Large intestine (tissue), 3 donors: Measurements from ENCODE around the gene ITPRIPL2. TPM values are rescaled to one million over a fixed set of nuclear protein-coding genes. Genes with fewer than 3 reads are reported as not detected.

ENCODE experiments used
- DNase-seq, 2 donors: peaks; one replicate each; pipeline versions ENCODE4 v3.0.0 to v3.0.0-alpha.2; 2013
- H3K27ac ChIP-seq: one replicate; pipeline ENCODE4 v1.5.1; 2013; ENCODE audit warnings: low read length
- H3K27me3 ChIP-seq: 2 replicates; pipeline ENCODE4 v1.6.1; 2013; ENCODE audit warnings: low read length; ENCODE audit not compliant: control insufficient read depth, insufficient read depth
- H3K36me3 ChIP-seq: 2 replicates; pipeline ENCODE4 v1.6.1; 2013; ENCODE audit warnings: low read length; ENCODE audit not compliant: control insufficient read depth, insufficient read depth
- H3K4me1 ChIP-seq: one replicate; pipeline ENCODE4 v1.6.1; 2013; ENCODE audit warnings: low read length; ENCODE audit not compliant: control insufficient read depth, insufficient read depth
- H3K4me3 ChIP-seq: one replicate; pipeline ENCODE4 v1.5.1; 2013; ENCODE audit warnings: low read length
- H3K9me3 ChIP-seq: one replicate; pipeline ENCODE4 v1.6.1; 2013; ENCODE audit warnings: mild to moderate bottlenecking, low read depth, low read length, moderate library complexity; ENCODE audit not compliant: control insufficient read depth
- WGBS: methylation state at CpG from one replicate; pipeline ENCODE4 v1.1.5; 2013; ENCODE audit warnings: low lambda C conversion rate; ENCODE audit not compliant: insufficient coverage; 5-methylcytosine and 5-hydroxymethylcytosine counted together
- polyA plus RNA-seq: library from polyadenylated mRNA; unstranded; fragments of 120-200 nt; gene quantifications from one replicate; pipeline ENCODE4 v1.2.1, GENCODE V29; 2013

Gene ITPRIPL2
- polyA plus RNA-seq, 1 donor: 8.6 TPM

DNA sequence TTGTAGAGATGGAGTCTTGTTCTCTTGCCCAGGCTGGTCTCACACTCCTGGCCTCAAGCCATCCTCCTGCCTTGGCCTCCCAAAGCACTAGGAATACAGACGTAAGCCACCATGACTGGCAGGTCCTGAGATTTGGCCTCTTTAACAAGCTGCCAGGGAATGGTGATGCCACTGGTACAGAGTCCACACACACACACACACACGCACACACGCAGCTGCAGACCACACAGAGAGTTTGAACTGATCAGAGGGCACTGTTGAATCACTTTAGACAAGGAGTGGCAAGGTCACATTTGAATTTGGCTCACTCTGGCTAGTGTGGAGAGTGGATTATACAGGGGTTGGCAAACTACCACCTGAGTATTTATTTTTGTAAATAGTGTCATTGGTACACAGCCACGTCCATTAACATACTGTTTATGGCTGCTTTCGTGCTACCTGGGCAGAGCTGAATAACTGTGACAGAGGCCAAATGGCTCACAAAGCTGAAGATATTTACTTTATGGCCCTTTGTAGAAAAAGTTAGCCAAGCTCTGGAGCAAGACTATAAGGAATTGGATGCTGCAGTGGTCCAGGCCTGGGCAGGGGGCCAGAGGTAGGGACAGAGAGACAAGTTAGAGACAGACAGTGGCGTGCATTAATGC lies 9.9 kb downstream of the ITPRIPL2 start:
- Histone ChIP-seq H3K27ac (no peak overlapping the region), H3K36me3 (peaks cover 2% of the 10 kb centered on the region), H3K27me3 (no peaks in the 10 kb centered on the region), H3K4me3 (no peak overlapping the region), H3K9me3 (peaks cover 4% of the 10 kb centered on the region), H3K4me1 (no peaks in the 10 kb centered on the region)
- no CpG with 5 or more reads among the region's 6 CpGs for WGBS
- peak; percentile 71 to 82 for DNase-seq

- no peaks in the 10 kb centered on the region for H3K27me3 ChIP-seq
- no peak overlapping the region for H3K27ac ChIP-seq
- DNase-seq: no peak
- no peaks in the 10 kb centered on the region for H3K36me3 ChIP-seq
- no peak overlapping the region for H3K4me3 ChIP-seq
- H3K4me1 ChIP-seq: peaks cover 3% of the 10 kb centered on the region
- peaks cover 4% of the 10 kb centered on the region for H3K9me3 ChIP-seq
These were observed 12.5 kb downstream of the ITPRIPL2 start for GRCh38 chr16:19126300-19126699.

GRCh38 chr16:19127205-19127604 lies 13.4 kb downstream of the ITPRIPL2 start:
- Histone ChIP-seq H3K9me3 (peaks cover 4% of the 10 kb centered on the region), H3K4me1 (peaks cover 12% of the 10 kb centered on the region), H3K4me3 (no peak overlapping the region), H3K36me3 (no peaks in the 10 kb centered on the region), H3K27me3 (no peaks in the 10 kb centered on the region), H3K27ac (no peak overlapping the region)
- WGBS: no CpG with 5 or more reads among the region's 3 CpGs
- DNase-seq: no peak

DNA sequence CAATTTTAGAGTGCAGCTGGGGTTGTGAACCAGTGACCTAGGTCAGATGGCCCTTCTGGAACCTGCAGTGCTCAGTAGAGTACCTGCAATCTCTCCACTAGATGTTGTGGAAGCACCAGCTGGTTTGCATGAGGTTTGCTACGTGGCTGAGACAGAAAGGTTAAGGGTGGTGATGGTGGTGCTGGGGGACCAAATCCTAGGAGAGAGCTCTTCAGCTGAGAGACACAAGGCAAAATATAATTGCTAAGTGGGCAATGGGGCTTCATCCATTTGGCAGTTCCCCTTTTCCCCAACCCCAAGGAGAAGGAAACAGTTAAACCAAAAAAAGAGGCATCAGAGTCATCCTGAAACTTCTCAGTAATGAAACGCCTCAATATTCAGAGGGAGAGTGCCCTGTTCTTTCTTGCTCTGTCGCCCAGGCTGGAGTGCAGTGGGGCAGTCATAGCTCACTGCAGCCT lies 13.9 kb downstream of the ITPRIPL2 start:
- Histone ChIP-seq H3K36me3 (no peaks in the 10 kb centered on the region), H3K4me3 (no peak overlapping the region), H3K27me3 (no peaks in the 10 kb centered on the region), H3K4me1 (peaks cover 12% of the 10 kb centered on the region), H3K27ac (no peak overlapping the region), H3K9me3 (peaks cover 4% of the 10 kb centered on the region)
- DNase-seq: no peak
- no CpG with 5 or more reads among the region's 3 CpGs for WGBS

DNA sequence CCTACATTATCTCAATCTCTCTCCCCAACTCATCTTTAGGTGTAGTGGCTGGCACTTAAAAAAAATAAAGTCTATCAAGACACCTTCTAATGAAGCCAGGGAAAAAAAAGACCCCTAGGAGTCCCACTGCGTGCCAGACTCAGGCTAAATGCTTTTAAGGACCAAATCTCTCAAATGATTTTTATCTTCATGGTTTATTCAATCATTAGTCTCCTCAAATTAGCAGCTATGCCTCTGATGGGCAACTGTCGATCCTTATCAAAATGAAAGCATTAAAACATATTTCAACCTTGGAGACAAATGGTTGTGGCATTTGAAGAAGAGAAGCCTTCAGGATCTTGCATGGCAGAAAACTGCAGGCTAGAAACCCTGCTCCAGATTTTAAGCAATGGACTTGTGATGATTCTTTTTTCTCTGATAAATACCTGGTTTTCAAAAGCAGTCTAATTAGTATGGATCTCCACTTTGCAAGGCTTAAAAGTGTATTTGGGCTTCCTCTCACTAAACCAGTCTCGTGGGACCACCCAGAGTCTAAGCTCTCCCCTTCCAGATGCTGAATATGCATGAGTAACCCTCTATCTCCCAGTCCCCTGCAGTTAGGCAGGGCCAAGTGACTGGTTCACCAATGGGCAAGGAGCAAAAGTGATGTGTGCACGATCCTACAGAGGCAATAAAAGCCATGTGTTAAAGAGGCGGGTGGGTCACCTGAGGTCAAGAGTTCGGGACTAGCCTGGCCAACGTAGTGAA lies 14.9 kb downstream of the ITPRIPL2 start:
- Histone ChIP-seq H3K27ac (no peak overlapping the region), H3K27me3 (no peaks in the 10 kb centered on the region), H3K4me1 (peaks cover 12% of the 10 kb centered on the region), H3K4me3 (no peak overlapping the region), H3K36me3 (no peaks in the 10 kb centered on the region), H3K9me3 (peaks cover 4% of the 10 kb centered on the region)
- WGBS: no CpG with 5 or more reads among the region's 7 CpGs
- no peak for DNase-seq

GRCh38 chr16:19130385-19130784 lies 16.6 kb downstream of the ITPRIPL2 start:
- no peak for DNase-seq
- H3K27ac ChIP-seq: peak overlapping the region; percentile 71
- H3K9me3 ChIP-seq: peaks cover 4% of the 10 kb centered on the region
- WGBS: 33% methylated on average over 1 of the region's 7 CpGs
- no peaks in the 10 kb centered on the region for H3K36me3 ChIP-seq
- no peaks in the 10 kb centered on the region for H3K27me3 ChIP-seq
- no peak overlapping the region for H3K4me3 ChIP-seq
- H3K4me1 ChIP-seq: peaks cover 12% of the 10 kb centered on the region

GRCh38 chr16:19130852-19131824 lies 17.4 kb downstream of the ITPRIPL2 start:
- H3K4me1 ChIP-seq: peaks cover 20% of the 10 kb centered on the region

GRCh38 chr16:19131825-19132218 lies 18.1 kb downstream of the ITPRIPL2 start:
- DNase-seq: no peak
- peaks cover 27% of the 10 kb centered on the region for H3K4me1 ChIP-seq
- no peaks in the 10 kb centered on the region for H3K9me3 ChIP-seq
- no peaks in the 10 kb centered on the region for H3K27me3 ChIP-seq
- H3K36me3 ChIP-seq: no peaks in the 10 kb centered on the region
- H3K27ac ChIP-seq: peak overlapping the region; percentile 71
- no peak overlapping the region for H3K4me3 ChIP-seq

More at GRCh38 chr16:19130852-19131824, 17.4 kb downstream of the ITPRIPL2 start:
- H3K27me3 ChIP-seq: no peaks in the 10 kb centered on the region
- H3K9me3 ChIP-seq: peaks cover 4% of the 10 kb centered on the region
- no CpG with 5 or more reads among the region's 11 CpGs for WGBS
- H3K36me3 ChIP-seq: no peaks in the 10 kb centered on the region
- peak; percentile 43 to 55 for DNase-seq
- H3K27ac ChIP-seq: peak overlapping the region; percentile 71
- H3K4me3 ChIP-seq: no peak overlapping the region

GRCh38 chr16:19132255-19132654 lies 18.5 kb downstream of the ITPRIPL2 start:
- H3K27me3 ChIP-seq: no peaks in the 10 kb centered on the region
- no peak overlapping the region for H3K4me3 ChIP-seq
- no peaks in the 10 kb centered on the region for H3K36me3 ChIP-seq
- no CpG with 5 or more reads among the region's 1 CpG for WGBS
- H3K27ac ChIP-seq: peak overlapping the region; percentile 71
- H3K4me1 ChIP-seq: peaks cover 28% of the 10 kb centered on the region
- H3K9me3 ChIP-seq: no peaks in the 10 kb centered on the region
- no peak for DNase-seq

DNA sequence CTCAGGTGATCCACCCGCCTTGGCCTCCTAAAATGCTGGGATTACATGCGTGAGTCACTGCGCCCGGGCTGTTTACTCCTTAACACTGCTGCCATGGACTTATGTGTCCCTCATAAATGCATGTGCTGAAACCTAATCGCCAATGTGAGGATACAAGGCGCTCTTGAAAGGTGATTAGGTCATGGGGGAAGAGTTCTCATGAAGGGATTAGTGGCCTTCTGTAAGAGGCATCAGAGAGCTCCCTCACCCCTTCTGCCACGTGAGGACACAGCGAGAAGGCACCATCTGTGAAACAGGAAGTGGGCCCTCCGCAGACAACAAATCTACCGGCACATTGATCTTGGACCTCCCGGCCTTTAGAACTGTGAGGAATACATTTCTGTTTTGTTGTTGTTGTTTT lies 19.1 kb downstream of the ITPRIPL2 start:
- peaks cover 28% of the 10 kb centered on the region for H3K4me1 ChIP-seq
- WGBS: no CpG with 5 or more reads among the region's 11 CpGs

More for the DNA sequence above, 19.1 kb downstream of the ITPRIPL2 start:
- no peaks in the 10 kb centered on the region for H3K9me3 ChIP-seq
- H3K27me3 ChIP-seq: no peaks in the 10 kb centered on the region
- no peaks in the 10 kb centered on the region for H3K36me3 ChIP-seq
- DNase-seq: no peak
- no peak overlapping the region for H3K4me3 ChIP-seq
- H3K27ac ChIP-seq: no peak overlapping the region
